Vagina (tissue), 2 donors: ENCODE data around the gene TNFRSF6B. TPM values are rescaled to one million over a fixed set of nuclear protein-coding genes. Genes with fewer than 3 reads are reported as not detected.

Experiments
- DNase-seq, 2 donors: peaks; one replicate each; pipeline ENCODE4 v3.0.0-alpha.2; 2017; ENCODE audit errors: extremely low spot score in 2 of 2
- H3K27ac ChIP-seq: fragments of 200-600 bp; sonication (generic); one replicate; pipeline ENCODE4 v1.5.1; 2019
- H3K27me3 ChIP-seq: fragments of 200-600 bp; sonication (generic); one replicate; pipeline ENCODE4 v1.5.1; 2019
- H3K36me3 ChIP-seq, 2 donors: fragments of 200-600 bp; sonication (generic); one replicate each; pipeline ENCODE4 v1.5.1; 2017 to 2019
- H3K4me1 ChIP-seq: fragments of 200-600 bp; sonication (generic); one replicate; pipeline ENCODE4 v1.5.1; 2019
- H3K4me3 ChIP-seq, 2 donors: fragments of 200-600 bp; sonication (generic); 1 replicate in 1 of 2; 2 replicates in 1 of 2; pipeline ENCODE4 v1.5.1; 2016 to 2019
- H3K9me3 ChIP-seq: fragments of 200-600 bp; sonication (generic); one replicate; pipeline ENCODE4 v1.5.1; 2019
- CTCF ChIP-seq, 3 experiments: fragments of 450-650 bp in 2 of 3; fragments of 200-600 bp in 1 of 3; sonication (generic) in 1 of 3; IDR thresholded peaks; one replicate each; pipeline ENCODE4 v1.5.1; 2017 to 2019; ENCODE audit warnings: antibody characterized with exemption in 3 of 3, mild to moderate bottlenecking in 2 of 3, moderate library complexity in 2 of 3
- POLR2A ChIP-seq, 2 donors: fragments of 450-650 bp; IDR thresholded peaks; one replicate each; pipeline ENCODE4 v1.6.1; 2017; ENCODE audit warnings: antibody characterized with exemption in 2 of 2, mild to moderate bottlenecking in 2 of 2, moderate library complexity in 2 of 2
- POLR2AphosphoS5 ChIP-seq, 2 donors: sonication (generic); formaldehyde crosslinking; IDR thresholded peaks; one replicate each; pipeline ENCODE4 v1.9.0; 2017; ENCODE audit warnings: antibody characterized with exemption in 2 of 2, mild to moderate bottlenecking in 2 of 2, low read depth in 1 of 2; ENCODE audit not compliant: insufficient read depth in 1 of 2
- intact Hi-C: fragments of 100-400 bp; cut with DNase I; formaldehyde crosslinking; loops from one replicate; pipeline ENCODE4 v1.15.1; 2023
- total RNA-seq: library from RNA; depleted of rRNA; stranded (reverse); fragments of >200 nt; gene quantifications from one replicate; pipeline ENCODE4 v1.2.3, GENCODE V29; 2016

Gene TNFRSF6B
- total RNA-seq, 1 donor from 2014 or later = 16.7 TPM

DNA sequence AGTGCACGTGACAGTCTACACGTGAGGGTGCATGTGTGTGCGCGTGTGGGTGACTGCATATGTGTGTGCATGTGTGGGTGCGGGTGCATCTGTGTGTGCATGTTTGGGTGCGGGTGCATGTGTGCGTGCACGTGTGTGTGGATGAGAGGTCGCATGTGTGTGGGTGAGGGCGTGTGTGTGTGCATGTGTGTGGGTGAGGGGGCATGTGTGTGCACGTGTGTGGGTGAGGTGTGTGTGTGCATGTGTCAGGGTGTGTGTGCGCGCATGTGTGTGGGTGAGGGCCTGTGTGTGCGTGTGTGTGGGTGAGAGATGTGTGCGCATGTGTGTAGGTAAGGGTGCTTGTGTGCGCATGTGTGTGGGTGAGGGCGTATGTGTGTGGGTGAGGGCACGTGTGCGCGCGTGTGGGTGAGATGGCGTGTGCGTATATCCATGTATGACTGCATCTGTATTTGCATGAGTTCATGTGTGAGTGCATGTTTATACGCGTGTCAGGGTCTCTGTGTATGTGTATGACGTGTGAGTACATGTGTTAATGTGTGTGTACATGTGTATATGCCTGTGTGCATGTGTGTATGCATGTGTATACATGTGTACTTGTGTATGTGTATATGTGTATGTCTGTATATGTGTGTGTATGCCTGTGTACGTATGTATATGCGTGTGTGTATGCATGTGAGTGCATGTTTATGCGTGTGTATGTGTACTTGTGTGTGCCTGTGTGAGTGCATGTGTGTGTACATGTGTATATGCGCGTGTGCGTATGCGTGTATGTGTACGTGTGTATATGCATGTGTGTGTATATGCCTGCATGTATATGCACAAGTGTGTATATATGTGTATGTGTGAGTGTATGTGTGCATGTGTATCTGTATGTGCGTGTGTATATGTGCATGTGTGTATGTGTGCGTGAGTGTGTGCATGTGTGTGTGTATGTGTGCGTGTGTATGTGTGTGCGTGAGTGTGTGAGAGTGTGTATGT, 36.0 kb downstream of the TNFRSF6B start:
- Histone ChIP-seq H3K27ac (no peak overlapping the region), H3K4me1 (peaks cover 15% of the 10 kb centered on the region), H3K27me3 (no peaks in the 10 kb centered on the region), H3K4me3 (no peak overlapping the region), H3K9me3 (no peaks in the 10 kb centered on the region), H3K36me3 (peaks cover 0 to 30% of the 10 kb centered on the region in 2 donors)
- intact Hi-C loops = no loop called here
- TF ChIP-seq CTCF (IDR thresholded peaks at IDR 0.05) (no peak), POLR2AphosphoS5 (IDR thresholded peaks at IDR 0.05; ENCODE audit: insufficient read depth in 1 of 2, low read depth in 1 of 2) (no peak), POLR2A (IDR thresholded peaks at IDR 0.05) (no peak)
- DNase-seq = no peak

- TF ChIP-seq CTCF (IDR thresholded peaks at IDR 0.05) = no peak
- TF ChIP-seq POLR2AphosphoS5 (IDR thresholded peaks at IDR 0.05; ENCODE audit: insufficient read depth in 1 of 2, low read depth in 1 of 2) = no peak
- no peak for TF ChIP-seq POLR2A (IDR thresholded peaks at IDR 0.05)
- no peak for DNase-seq
- Histone ChIP-seq H3K4me3 (no peak overlapping the region), H3K27ac (no peak overlapping the region), H3K27me3 (no peaks in the 10 kb centered on the region), H3K36me3 (peaks cover 0 to 30% of the 10 kb centered on the region in 2 donors), H3K4me1 (peaks cover 22% of the 10 kb centered on the region), H3K9me3 (no peaks in the 10 kb centered on the region)
- intact Hi-C loops = no loop called here
Observed at GRCh38 chr20:63733117-63733516, 36.7 kb downstream of the TNFRSF6B start.

DNA sequence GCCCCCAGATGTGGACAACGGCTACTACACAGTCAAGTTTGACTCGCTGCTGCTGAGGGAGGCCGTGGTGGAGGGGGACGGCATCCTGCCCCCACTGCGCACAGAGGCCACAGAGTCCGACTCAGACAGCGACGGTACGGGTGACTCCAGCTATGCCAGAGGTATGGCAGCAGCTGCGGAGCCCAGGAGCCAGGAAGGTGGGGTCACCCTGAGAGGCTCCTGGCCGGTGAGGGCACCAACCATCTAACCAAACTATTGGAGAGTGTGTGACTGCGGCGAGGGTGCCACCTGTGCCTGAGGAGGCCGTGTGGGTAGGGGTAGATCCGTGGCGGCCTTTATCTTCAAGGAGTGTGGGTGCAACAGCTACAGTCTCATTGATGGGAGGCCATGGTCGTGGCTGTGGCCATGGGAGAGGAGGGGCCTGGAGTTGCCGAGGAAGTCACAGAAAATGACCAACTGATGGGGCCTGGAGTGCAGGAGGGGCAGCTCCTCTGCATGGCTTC, 37.2 kb downstream of the TNFRSF6B start:
- Histone ChIP-seq H3K4me3 (no peak overlapping the region), H3K27ac (no peak overlapping the region), H3K36me3 (peaks cover 0 to 30% of the 10 kb centered on the region in 2 donors), H3K27me3 (no peaks in the 10 kb centered on the region), H3K9me3 (no peaks in the 10 kb centered on the region), H3K4me1 (peaks cover 27% of the 10 kb centered on the region)
- TF ChIP-seq POLR2A (IDR thresholded peaks at IDR 0.05) (no peak), CTCF (IDR thresholded peaks at IDR 0.05) (no peak), POLR2AphosphoS5 (IDR thresholded peaks at IDR 0.05; ENCODE audit: insufficient read depth in 1 of 2, low read depth in 1 of 2) (no peak)
- no peak for DNase-seq
- intact Hi-C loops = no loop called here

- Histone ChIP-seq H3K9me3 (no peaks in the 10 kb centered on the region), H3K4me3 (no peak overlapping the region), H3K36me3 (peaks cover 0 to 30% of the 10 kb centered on the region in 2 donors), H3K4me1 (peaks cover 34% of the 10 kb centered on the region), H3K27ac (no peak overlapping the region), H3K27me3 (no peaks in the 10 kb centered on the region)
- no peak for DNase-seq
- no peak for TF ChIP-seq POLR2A (IDR thresholded peaks at IDR 0.05)
- TF ChIP-seq CTCF (IDR thresholded peaks at IDR 0.05) = no peak
- no peak for TF ChIP-seq POLR2AphosphoS5 (IDR thresholded peaks at IDR 0.05; ENCODE audit: insufficient read depth in 1 of 2, low read depth in 1 of 2)
- intact Hi-C loops = no loop called here
Observed at GRCh38 chr20:63734111-63734945, 37.9 kb downstream of the TNFRSF6B start.
